ENCODE results near the gene SCD. TPM values are rescaled to one million over a fixed set of nuclear protein-coding genes. Genes with fewer than 3 reads are reported as not detected.

SCD gene
- polyA plus RNA-seq, 1 experiment, result 32.1 TPM

- Histone ChIP-seq H3K27me3 (ENCODE audit: control insufficient read depth, insufficient read depth, low read length) (no peaks in the 10 kb centered on the region), H3K36me3 (ENCODE audit: control insufficient read depth, insufficient read depth, low read length) (peaks cover 17% of the 10 kb centered on the region), H3K4me3 (ENCODE audit: low read depth, low read length) (no peak overlapping the region)
- POLR2A ChIA-PET, result interaction anchor here (0.6 kb wide), 1 partner anchor 22 kb away, joined by 5 read pairs; no protein-coding TSS in a partner anchor
- TF ChIP-seq, protein P1, sequence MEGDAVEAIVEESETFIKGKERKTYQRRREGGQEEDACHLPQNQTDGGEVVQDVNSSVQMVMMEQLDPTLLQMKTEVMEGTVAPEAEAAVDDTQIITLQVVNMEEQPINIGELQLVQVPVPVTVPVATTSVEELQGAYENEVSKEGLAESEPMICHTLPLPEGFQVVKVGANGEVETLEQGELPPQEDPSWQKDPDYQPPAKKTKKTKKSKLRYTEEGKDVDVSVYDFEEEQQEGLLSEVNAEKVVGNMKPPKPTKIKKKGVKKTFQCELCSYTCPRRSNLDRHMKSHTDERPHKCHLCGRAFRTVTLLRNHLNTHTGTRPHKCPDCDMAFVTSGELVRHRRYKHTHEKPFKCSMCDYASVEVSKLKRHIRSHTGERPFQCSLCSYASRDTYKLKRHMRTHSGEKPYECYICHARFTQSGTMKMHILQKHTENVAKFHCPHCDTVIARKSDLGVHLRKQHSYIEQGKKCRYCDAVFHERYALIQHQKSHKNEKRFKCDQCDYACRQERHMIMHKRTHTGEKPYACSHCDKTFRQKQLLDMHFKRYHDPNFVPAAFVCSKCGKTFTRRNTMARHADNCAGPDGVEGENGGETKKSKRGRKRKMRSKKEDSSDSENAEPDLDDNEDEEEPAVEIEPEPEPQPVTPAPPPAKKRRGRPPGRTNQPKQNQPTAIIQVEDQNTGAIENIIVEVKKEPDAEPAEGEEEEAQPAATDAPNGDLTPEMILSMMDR (IDR thresholded peaks at IDR 0.05; ENCODE audit: insufficient read depth, low read depth, low read length), result no peak
- CTCF ChIA-PET, result no interaction called here
- DNase-seq (ENCODE audit: low read depth), result no peak
These were observed 9.3 kb downstream of the SCD start for GRCh38 chr10:100356067-100357017.

DNA sequence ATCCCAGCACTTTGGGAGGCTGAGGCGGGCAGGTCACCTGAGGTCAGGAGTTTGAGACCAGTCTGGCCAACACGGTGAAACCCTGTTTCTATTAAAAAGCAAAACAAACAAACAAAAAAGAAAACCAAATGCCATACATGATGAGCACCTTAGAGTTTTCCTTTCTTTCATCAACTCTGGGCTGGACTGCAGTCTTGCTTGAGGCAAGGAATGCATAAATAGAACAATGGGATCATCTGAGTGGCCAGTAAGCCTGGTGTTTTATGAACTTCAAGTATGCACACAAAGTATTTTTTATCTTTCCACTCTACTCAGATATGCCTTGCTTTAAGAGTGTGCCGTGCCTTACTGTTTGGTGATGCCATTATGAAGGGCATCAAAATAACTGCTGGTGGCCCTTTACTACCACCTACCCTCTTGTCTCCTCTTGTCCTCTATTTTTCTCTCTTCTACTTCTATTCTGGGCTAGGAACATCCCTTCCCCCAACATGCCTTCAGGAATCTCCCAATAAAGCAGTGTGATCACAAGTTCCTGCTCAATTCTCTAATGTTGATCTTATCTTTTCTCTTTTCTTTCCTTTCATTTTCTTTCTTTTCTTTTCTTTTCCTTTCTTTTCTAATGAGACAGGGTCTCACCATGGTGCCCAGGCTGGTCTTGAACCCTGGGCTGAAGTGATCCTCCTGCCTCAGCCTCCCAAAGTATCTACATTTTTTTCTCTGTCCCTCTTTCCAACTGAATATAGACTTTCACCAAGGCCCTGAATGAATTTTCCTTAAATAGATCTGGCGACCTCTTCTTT is 10.2 kb downstream of the SCD start:
- Histone ChIP-seq H3K4me3 (ENCODE audit: low read depth, low read length) (no peak overlapping the region), H3K36me3 (ENCODE audit: control insufficient read depth, insufficient read depth, low read length) (peaks cover 18% of the 10 kb centered on the region), H3K27me3 (ENCODE audit: control insufficient read depth, insufficient read depth, low read length) (no peaks in the 10 kb centered on the region)
- DNase-seq (ENCODE audit: low read depth), result no peak
- TF ChIP-seq, protein P1 (IDR thresholded peaks at IDR 0.05; ENCODE audit: insufficient read depth, low read depth, low read length), result no peak
- ChIA-PET POLR2A (no interaction called here), CTCF (no interaction called here)

DNA sequence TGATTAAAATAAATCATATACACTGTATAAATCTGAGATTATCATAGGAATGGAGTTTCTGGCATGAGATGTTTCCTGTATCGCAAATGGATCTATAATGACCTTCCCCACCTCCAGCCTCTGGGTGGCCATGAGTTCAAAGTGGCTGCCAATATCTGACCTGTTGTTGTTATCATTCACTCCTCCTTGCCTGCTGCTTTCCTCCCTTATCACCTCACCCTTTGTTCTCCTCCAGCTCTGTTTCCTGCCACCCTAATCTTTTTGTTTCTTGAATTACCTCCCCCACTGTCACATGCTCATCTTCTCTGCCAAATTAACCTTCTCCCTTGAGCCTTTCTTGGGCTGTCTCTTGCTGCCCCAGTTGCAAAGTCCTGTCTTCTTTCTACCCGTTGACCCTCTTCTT is 12.0 kb downstream of the SCD start:
- DNase-seq (ENCODE audit: low read depth), result no peak
- POLR2A ChIA-PET, result no interaction called here

DNA sequence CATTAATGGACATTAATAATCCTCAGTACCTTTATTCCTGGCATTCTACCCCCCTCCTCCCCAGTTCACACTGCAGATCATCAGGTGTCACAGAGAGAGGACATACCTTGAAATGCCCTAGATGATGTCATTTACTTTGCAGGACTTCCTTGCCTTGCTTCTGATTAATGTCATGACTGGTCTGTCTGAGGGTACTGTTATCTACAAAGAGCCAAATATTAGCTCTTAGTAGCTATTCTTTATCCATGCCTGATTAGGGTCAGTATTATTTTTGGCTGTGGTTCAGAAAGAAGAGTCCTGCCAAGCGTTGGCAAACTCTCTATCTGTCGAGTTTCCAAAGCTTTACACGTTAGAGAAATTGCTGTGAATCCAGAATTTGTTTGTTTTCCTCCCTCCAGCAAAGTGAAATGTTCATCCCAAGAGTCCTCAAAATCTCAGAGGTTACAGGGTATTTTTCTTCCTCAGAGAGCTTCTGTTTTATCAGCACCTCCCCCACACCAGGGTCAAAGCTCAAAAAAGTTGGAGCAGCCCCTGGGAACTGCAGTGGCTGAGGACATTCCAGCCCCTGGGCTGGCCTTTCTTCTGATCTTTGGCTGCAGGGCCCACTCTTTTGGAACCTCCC is 12.6 kb downstream of the SCD start:
- ChIA-PET POLR2A (no interaction called here), CTCF (interaction anchor here (0.6 kb wide), 1 partner anchor 123 kb away, joined by 3 read pairs; no protein-coding TSS in a partner anchor)
- H3K36me3 ChIP-seq (ENCODE audit: control insufficient read depth, insufficient read depth, low read length), result peaks cover 12% of the 10 kb centered on the region
- TF ChIP-seq, protein P1 (IDR thresholded peaks at IDR 0.05; ENCODE audit: insufficient read depth, low read depth, low read length), result no peak
- no peaks in the 10 kb centered on the region for H3K27me3 ChIP-seq (ENCODE audit: control insufficient read depth, insufficient read depth, low read length)
- no peak for DNase-seq (ENCODE audit: low read depth)
- H3K4me3 ChIP-seq (ENCODE audit: low read depth, low read length), result no peak overlapping the region

More for the DNA sequence above, 12.0 kb downstream of the SCD start:
- peaks cover 14% of the 10 kb centered on the region for H3K36me3 ChIP-seq (ENCODE audit: control insufficient read depth, insufficient read depth, low read length)
- TF ChIP-seq, protein P1 (IDR thresholded peaks at IDR 0.05; ENCODE audit: insufficient read depth, low read depth, low read length), result no peak
- CTCF ChIA-PET, result no interaction called here
- H3K27me3 ChIP-seq (ENCODE audit: control insufficient read depth, insufficient read depth, low read length), result no peaks in the 10 kb centered on the region
- no peak overlapping the region for H3K4me3 ChIP-seq (ENCODE audit: low read depth, low read length)
